Sigmoid colon (tissue), 4 donors: Measurements from ENCODE around the gene RABEP2.

Source experiments
- EP300 ChIP-seq, 4 donors: sonication (generic); formaldehyde crosslinking; IDR thresholded peaks; one replicate each; pipeline ENCODE4 v1.6.1; 2017; ENCODE audit warnings: antibody characterized with exemption in 4 of 4
- POLR2A ChIP-seq, 2 donors: fragments of 450-650 bp; IDR thresholded peaks; one replicate each; pipeline ENCODE4 v1.6.1; 2016; ENCODE audit warnings: antibody characterized with exemption in 2 of 2, mild to moderate bottlenecking in 2 of 2, moderate library complexity in 2 of 2
- TF ChIP-seq, protein P1 (sequence below), 4 experiments: fragments of 450-650 bp in 3 of 4; fragments of 200-600 bp in 1 of 4; IDR thresholded peaks; one replicate each; pipeline ENCODE4 v1.5.1; 2016 to 2019; ENCODE audit warnings: antibody characterized with exemption in 4 of 4, mild to moderate bottlenecking in 3 of 4, moderate library complexity in 2 of 4

DNA sequence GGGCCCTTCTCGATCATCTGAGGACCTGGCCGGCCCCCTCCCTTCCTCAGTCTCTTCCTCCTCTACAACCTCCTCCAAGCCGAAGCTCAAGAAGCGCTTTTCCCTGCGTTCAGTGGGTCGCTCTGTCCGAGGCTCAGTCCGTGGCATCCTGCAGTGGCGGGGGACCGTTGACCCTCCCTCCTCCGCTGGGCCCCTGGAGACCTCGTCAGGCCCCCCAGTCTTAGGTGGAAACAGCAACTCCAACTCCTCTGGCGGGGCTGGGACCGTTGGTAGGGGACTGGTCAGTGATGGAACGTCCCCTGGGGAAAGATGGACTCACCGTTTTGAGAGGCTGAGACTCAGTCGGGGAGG, 58.6 kb downstream of the RABEP2 start:
- TF ChIP-seq, protein P1, sequence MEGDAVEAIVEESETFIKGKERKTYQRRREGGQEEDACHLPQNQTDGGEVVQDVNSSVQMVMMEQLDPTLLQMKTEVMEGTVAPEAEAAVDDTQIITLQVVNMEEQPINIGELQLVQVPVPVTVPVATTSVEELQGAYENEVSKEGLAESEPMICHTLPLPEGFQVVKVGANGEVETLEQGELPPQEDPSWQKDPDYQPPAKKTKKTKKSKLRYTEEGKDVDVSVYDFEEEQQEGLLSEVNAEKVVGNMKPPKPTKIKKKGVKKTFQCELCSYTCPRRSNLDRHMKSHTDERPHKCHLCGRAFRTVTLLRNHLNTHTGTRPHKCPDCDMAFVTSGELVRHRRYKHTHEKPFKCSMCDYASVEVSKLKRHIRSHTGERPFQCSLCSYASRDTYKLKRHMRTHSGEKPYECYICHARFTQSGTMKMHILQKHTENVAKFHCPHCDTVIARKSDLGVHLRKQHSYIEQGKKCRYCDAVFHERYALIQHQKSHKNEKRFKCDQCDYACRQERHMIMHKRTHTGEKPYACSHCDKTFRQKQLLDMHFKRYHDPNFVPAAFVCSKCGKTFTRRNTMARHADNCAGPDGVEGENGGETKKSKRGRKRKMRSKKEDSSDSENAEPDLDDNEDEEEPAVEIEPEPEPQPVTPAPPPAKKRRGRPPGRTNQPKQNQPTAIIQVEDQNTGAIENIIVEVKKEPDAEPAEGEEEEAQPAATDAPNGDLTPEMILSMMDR (IDR thresholded peaks at IDR 0.05), result no peak
- TF ChIP-seq EP300 (IDR thresholded peaks at IDR 0.05) (no peak), POLR2A (IDR thresholded peaks at IDR 0.05) (no peak)
